ENCODE measurements around the gene NUPR2. TPM values are rescaled to one million over a fixed set of nuclear protein-coding genes. Genes with fewer than 3 reads are reported as not detected.
"Not testable (repeated sequence)": the region's sequence is repeated elsewhere in the genome, so short reads cannot be mapped to it uniquely, and the experiment has no call there.

NUPR2 gene
- total RNA-seq, 2 experiments from 2014 or later = not detected

DNA sequence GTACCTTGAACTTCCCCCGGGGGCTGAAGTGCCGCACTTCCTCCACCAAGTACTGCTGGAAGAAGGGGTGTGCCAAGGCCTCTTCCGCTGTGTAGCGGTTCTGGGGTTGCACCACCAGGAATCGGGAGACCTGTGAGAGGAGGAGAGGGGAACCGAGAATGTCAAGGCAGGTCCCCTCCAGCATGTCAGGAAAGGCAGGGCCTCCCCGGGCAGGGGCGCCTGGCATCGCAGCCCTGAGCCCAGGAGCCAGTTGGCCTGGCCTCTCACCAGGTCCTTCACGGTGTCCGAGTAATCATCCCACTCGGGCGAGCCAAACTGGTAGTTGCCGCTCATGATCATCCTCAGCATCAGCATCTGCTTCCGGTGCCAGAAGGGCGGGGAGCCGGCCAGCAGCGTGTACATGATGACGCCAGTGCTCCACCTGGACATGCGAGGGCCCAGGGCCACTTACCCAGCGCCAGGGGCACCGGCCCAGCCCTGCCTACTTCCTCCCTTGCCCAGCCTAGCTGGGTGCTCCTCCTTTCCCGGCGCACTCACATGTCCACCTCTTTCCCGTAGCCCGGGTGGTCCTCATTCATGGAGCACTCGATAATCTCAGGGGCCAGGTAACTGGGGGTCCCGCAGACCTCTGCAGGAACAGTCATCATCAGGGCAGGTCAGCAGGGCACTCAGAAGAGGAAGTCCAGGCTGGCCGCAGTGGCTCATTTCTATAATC lies 34.4 kb downstream of the NUPR2 start:
- no peaks in the 10 kb centered on the region for H3K27me3 Mint-ChIP-seq
- no peaks in the 10 kb centered on the region for H3K9me3 Mint-ChIP-seq (ENCODE audit: low read depth)
- no peak for ATAC-seq
- intact Hi-C loops (cut with DNase I, micrococcal nuclease) = no loop called here
- peaks cover 27% of the 10 kb centered on the region for H3K36me3 Mint-ChIP-seq (ENCODE audit: low read depth)
- ChIA-PET CTCF (no interaction called here), POLR2A (no interaction called here)
- no peaks in the 10 kb centered on the region for H3K4me1 Mint-ChIP-seq
- no peak overlapping the region for H3K27ac Mint-ChIP-seq
- no peak for DNase-seq
- no peak overlapping the region for H3K4me3 Mint-ChIP-seq

DNA sequence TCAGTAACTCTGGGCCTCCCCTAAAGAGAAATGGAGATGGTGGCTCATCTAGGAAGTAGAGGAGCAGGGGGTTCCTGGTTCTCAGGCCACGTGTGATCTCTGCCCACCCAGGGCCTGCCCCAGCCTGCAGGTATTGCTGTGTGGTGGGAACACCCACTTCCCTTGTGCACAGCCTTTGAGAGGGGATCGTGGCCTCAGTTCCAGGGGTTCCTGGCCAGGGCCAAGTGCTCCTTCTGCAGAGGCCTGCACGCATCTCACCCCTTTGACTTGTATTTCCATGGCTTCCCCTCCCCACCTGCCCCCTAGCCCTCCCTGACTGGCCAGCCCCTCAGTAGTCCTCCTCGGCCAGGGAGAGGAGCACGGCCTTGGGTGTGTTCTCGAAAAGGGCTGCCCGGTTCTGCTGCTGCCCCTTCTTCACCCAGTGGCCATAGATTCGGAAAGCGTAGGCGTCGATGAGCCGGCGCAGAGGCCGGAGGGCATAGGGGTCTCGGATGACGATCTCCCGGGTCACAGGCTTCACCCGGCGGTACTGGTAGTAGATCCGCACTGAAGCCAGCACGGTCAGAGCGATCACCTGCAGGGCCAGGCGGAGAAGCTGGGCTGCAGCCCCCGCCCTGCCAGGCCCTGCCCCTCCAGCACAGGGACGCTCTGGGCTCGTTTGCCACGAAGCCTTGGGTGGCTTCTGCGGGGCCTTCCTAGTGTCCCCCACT lies 35.3 kb downstream of the NUPR2 start:
- DNase-seq; H3K4me1 Mint-ChIP-seq; H3K9me3 Mint-ChIP-seq (ENCODE audit: low read depth); CTCF ChIA-PET; H3K27me3 Mint-ChIP-seq; ATAC-seq; POLR2A ChIA-PET; H3K27ac Mint-ChIP-seq; intact Hi-C loops (cut with DNase I, micrococcal nuclease); H3K4me3 Mint-ChIP-seq: not testable (repeated sequence)
- H3K36me3 Mint-ChIP-seq (ENCODE audit: low read depth) = peaks cover 28% of the 10 kb centered on the region

- CTCF ChIA-PET = interaction anchor here (0.9 kb wide), 1 partner anchor 9 kb away, joined by 3 read pairs; no protein-coding TSS in a partner anchor
- ATAC-seq = no peak
- H3K36me3 Mint-ChIP-seq (ENCODE audit: low read depth) = peaks cover 30% of the 10 kb centered on the region
- no peak for DNase-seq
- H3K4me3 Mint-ChIP-seq = no peak overlapping the region
- no peak overlapping the region for H3K27ac Mint-ChIP-seq
- intact Hi-C loops (cut with DNase I, micrococcal nuclease) = no loop called here
- no peaks in the 10 kb centered on the region for H3K9me3 Mint-ChIP-seq (ENCODE audit: low read depth)
- H3K4me1 Mint-ChIP-seq = no peaks in the 10 kb centered on the region
- H3K27me3 Mint-ChIP-seq = no peaks in the 10 kb centered on the region
- POLR2A ChIA-PET = interaction anchor here (1.1 kb wide), 1 partner anchor 25 kb away, joined by 3 read pairs; no protein-coding TSS in a partner anchor
These were observed 36.6 kb downstream of the NUPR2 start for GRCh38 chr7:56079450-56080185.

GRCh38 chr7:56078196-56078595 lies 38.0 kb downstream of the NUPR2 start:
- no peak overlapping the region for H3K4me3 Mint-ChIP-seq
- ChIA-PET CTCF (no interaction called here), POLR2A (interaction anchor here (1.1 kb wide), 1 partner anchor 26 kb away, joined by 3 read pairs; no protein-coding TSS in a partner anchor)
- intact Hi-C loops (cut with DNase I, micrococcal nuclease) = no loop called here
- ATAC-seq = no peak
- no peaks in the 10 kb centered on the region for H3K27me3 Mint-ChIP-seq
- H3K4me1 Mint-ChIP-seq = peaks cover 6% of the 10 kb centered on the region
- no peak overlapping the region for H3K27ac Mint-ChIP-seq
- H3K9me3 Mint-ChIP-seq (ENCODE audit: low read depth) = no peaks in the 10 kb centered on the region
- H3K36me3 Mint-ChIP-seq (ENCODE audit: low read depth) = peaks cover 35% of the 10 kb centered on the region
- no peak for DNase-seq

- POLR2A ChIA-PET = no interaction called here
- CTCF ChIA-PET = interaction anchor here (0.7 kb wide), 1 partner anchor 653 kb away, joined by 3 read pairs; no protein-coding TSS in a partner anchor
- Mint-ChIP-seq H3K4me3 (no peak overlapping the region), H3K4me1 (peaks cover 6% of the 10 kb centered on the region), H3K36me3 (ENCODE audit: low read depth) (peaks cover 40% of the 10 kb centered on the region), H3K9me3 (ENCODE audit: low read depth) (no peaks in the 10 kb centered on the region), H3K27me3 (no peaks in the 10 kb centered on the region), H3K27ac (no peak overlapping the region)
- DNase-seq (no peak), ATAC-seq (no peak)
- intact Hi-C loops (cut with DNase I, micrococcal nuclease) = no loop called here
These were observed 38.5 kb downstream of the NUPR2 start for GRCh38 chr7:56077681-56078080.

DNA sequence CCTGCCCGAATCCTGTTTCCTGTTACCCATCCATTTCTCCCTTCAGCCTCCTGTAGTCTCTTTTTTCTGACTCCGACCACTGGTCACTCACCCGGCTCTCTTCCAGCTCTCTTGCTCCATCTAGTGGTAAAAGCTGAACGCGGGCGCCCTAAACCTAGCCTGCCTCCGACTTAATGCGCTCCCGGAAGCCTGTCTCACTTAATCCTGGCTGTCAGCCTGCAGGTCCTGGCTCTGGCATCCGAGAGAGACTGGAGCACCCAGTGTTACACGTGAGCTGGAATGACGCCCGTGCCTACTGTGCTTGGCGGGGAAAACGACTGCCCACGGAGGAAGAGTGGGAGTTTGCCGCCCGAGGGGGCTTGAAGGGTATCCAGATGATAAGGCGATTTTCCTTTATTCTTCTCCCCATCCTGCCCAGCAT lies 41.8 kb downstream of the NUPR2 start:
- Mint-ChIP-seq H3K4me3 (no peak overlapping the region), H3K36me3 (ENCODE audit: low read depth) (peaks cover 39% of the 10 kb centered on the region), H3K9me3 (ENCODE audit: low read depth) (no peaks in the 10 kb centered on the region), H3K27me3 (no peaks in the 10 kb centered on the region), H3K27ac (peak overlapping the region; percentile 11), H3K4me1 (peaks cover 6% of the 10 kb centered on the region)
- POLR2A ChIA-PET = interaction anchor here (0.6 kb wide), 1 partner anchor 163 kb away, joined by 3 read pairs; no protein-coding TSS in a partner anchor
- CTCF ChIA-PET = interaction anchor here (0.6 to 6.3 kb wide), 15 partner anchors 9 to 748 kb away, joined by 3 to 41 read pairs (median 4); partner anchors contain the start of gene CHCHD2
- DNase-seq (peak; percentile 78), ATAC-seq (peak; percentile 88)
- intact Hi-C loops (cut with DNase I, micrococcal nuclease) = loop anchor here (1.0 kb wide), 2 partner anchors 69 to 433 kb away; no protein-coding TSS in a partner anchor

- intact Hi-C loops (cut with DNase I, micrococcal nuclease); H3K27ac Mint-ChIP-seq; POLR2A ChIA-PET; H3K27me3 Mint-ChIP-seq; DNase-seq; H3K4me3 Mint-ChIP-seq; ATAC-seq; H3K9me3 Mint-ChIP-seq (ENCODE audit: low read depth): not testable (repeated sequence)
- peaks cover 28% of the 10 kb centered on the region for H3K4me1 Mint-ChIP-seq
- CTCF ChIA-PET = interaction anchor here (0.6 to 2.4 kb wide), 4 partner anchors 8 to 105 kb away, joined by 3 to 11 read pairs (median 5); partner anchors contain the start of genes CCT6A and PSPH
- peaks cover 45% of the 10 kb centered on the region for H3K36me3 Mint-ChIP-seq (ENCODE audit: low read depth)
These were observed 49.8 kb downstream of the NUPR2 start for GRCh38 chr7:56066376-56066775.

Other genes with a start within 250 kb of the NUPR2 start
- gene ZNF713, start 229.0 kb downstream of the NUPR2 start, total RNA-seq = 1 to 10 TPM; 1.2 to 2.2 TPM
- 10 to 100 TPM; 16.6 to 26.8 TPM for gene MRPS17, start 164.5 kb downstream of the NUPR2 start, total RNA-seq
- gene NIPSNAP2, start 151.8 kb downstream of the NUPR2 start, total RNA-seq = 10 to 100 TPM; 60.5 to 69.8 TPM
- gene PSPH, start 65.0 kb downstream of the NUPR2 start, total RNA-seq = 10 to 100 TPM; 24.4 to 30.3 TPM
- gene CCT6A, start 64.7 kb downstream of the NUPR2 start, total RNA-seq = 100 to 1,000 TPM; 182 to 237 TPM
- gene SUMF2, start 52.1 kb downstream of the NUPR2 start, total RNA-seq = 100 to 1,000 TPM; 117 to 128 TPM
- gene PHKG1, start 23.5 kb downstream of the NUPR2 start, total RNA-seq = 1 to 10 TPM; 1.2 to 1.6 TPM
- 100 to 1,000 TPM; 537 to 693 TPM for gene CHCHD2, start 9.9 kb downstream of the NUPR2 start, total RNA-seq